HG03571 (cell line): Measurements from ENCODE around the gene DMGDH.

ENCODE experiments used
- ATAC-seq: cut with Tn5 transposase; IDR thresholded peaks from one replicate; pipeline ENCODE4 v1.9.1; 2021; ENCODE audit not compliant: unreplicated experiment

The DMGDH gene

GRCh38 chr5:79070350-79070667 lies 835 bp upstream of the DMGDH start:
- ATAC-seq = no peak

GRCh38 chr5:79062436-79062835 lies 7.0 kb downstream of the DMGDH start:
- ATAC-seq = no peak

GRCh38 chr5:79059674-79060073 lies 9.8 kb downstream of the DMGDH start:
- no peak for ATAC-seq

GRCh38 chr5:79056847-79057246 lies 12.6 kb downstream of the DMGDH start:
- ATAC-seq = no peak

- no peak for ATAC-seq
These were observed 14.5 kb downstream of the DMGDH start for GRCh38 chr5:79055017-79055416.

- ATAC-seq = no peak
These were observed 16.2 kb downstream of the DMGDH start for GRCh38 chr5:79053321-79053720.

- no peak for ATAC-seq
These were observed 19.0 kb downstream of the DMGDH start for GRCh38 chr5:79050498-79050897.

GRCh38 chr5:79048437-79048836 lies 21.0 kb downstream of the DMGDH start:
- no peak for ATAC-seq

- no peak for ATAC-seq
These were observed 22.3 kb downstream of the DMGDH start for GRCh38 chr5:79047199-79047598.

GRCh38 chr5:79042188-79042587 lies 27.3 kb downstream of the DMGDH start:
- no peak for ATAC-seq

GRCh38 chr5:79036769-79037168 lies 32.7 kb downstream of the DMGDH start:
- ATAC-seq = no peak

GRCh38 chr5:79035237-79035636 lies 34.2 kb downstream of the DMGDH start:
- no peak for ATAC-seq

- ATAC-seq = no peak
These were observed 36.7 kb downstream of the DMGDH start for GRCh38 chr5:79032782-79033181.

GRCh38 chr5:79032031-79032695 lies 37.3 kb downstream of the DMGDH start:
- no peak for ATAC-seq

- ATAC-seq = no peak
These were observed 38.0 kb downstream of the DMGDH start for GRCh38 chr5:79031485-79031867.

GRCh38 chr5:79030663-79031484 lies 38.6 kb downstream of the DMGDH start:
- no peak for ATAC-seq

- ATAC-seq = no peak
These were observed 44.4 kb downstream of the DMGDH start for GRCh38 chr5:79025054-79025472.

- ATAC-seq = no peak
These were observed 45.5 kb downstream of the DMGDH start for GRCh38 chr5:79023947-79024346.

- no peak for ATAC-seq
These were observed 46.1 kb downstream of the DMGDH start for GRCh38 chr5:79023348-79023747.

- no peak for ATAC-seq
These were observed 46.7 kb downstream of the DMGDH start for GRCh38 chr5:79022771-79023170.

GRCh38 chr5:79021753-79022152 lies 47.7 kb downstream of the DMGDH start:
- ATAC-seq = no peak

- ATAC-seq = no peak
These were observed 48.5 kb downstream of the DMGDH start for GRCh38 chr5:79020861-79021561.
